Measurements from ENCODE around the gene IFI27L2.

Gene IFI27L2

GRCh38 chr14:94100847-94101246, 28.6 kb downstream of the IFI27L2 start:
- DNase-seq (ENCODE audit: low read depth in 2 of 2): no peak

DNA sequence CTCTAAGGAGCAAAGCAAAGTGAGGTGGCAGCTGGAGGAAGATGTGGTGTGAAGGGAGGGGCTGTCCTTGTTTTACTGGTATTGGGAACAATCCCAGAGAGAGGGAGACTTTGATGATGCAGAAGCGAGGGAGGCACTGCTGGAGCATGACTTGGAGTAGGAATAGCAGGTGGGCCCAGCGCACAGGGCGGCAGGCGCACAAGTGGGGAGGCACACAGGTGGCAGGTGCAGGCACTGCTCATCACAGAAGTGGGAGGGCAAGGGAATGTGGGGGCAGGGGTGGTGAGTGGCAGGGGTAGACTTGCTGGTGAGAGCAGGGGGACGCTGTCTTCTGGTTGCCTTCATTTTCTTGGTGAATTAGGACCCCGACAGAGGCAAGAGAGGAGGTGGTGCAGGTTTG, 30.4 kb downstream of the IFI27L2 start:
- DNase-seq (ENCODE audit: low read depth in 2 of 2): no peak

- DNase-seq (ENCODE audit: low read depth in 2 of 2): no peak
Observed at GRCh38 chr14:94098326-94098992, 30.9 kb downstream of the IFI27L2 start.

GRCh38 chr14:94097091-94097490, 32.3 kb downstream of the IFI27L2 start:
- DNase-seq (ENCODE audit: low read depth in 2 of 2): no peak

DNA sequence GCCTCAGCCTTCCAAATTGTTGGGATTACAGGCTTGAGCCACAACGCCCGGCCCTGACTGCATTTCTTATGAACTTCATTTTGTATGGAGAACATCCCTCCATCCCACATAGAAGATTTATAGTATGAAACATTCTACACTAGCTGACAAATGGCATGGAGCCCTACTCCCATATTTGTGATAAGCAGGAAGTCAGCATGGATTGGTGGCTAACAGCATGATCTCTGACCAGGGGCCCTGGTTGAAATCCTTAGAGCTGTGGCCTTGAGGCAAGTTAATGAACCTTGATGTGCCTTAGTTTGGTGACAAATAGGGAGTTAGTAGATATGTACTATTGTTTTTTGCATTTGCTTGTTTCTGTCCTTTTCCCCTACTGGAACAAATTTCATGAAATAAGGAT, 36.0 kb downstream of the IFI27L2 start:
- DNase-seq (ENCODE audit: low read depth in 2 of 2): no peak

- DNase-seq (ENCODE audit: low read depth in 2 of 2): no peak
Observed at GRCh38 chr14:94089479-94089878, 39.9 kb downstream of the IFI27L2 start.

GRCh38 chr14:94088516-94088915, 40.9 kb downstream of the IFI27L2 start:
- no peak for DNase-seq (ENCODE audit: low read depth in 2 of 2)

- no peak for DNase-seq (ENCODE audit: low read depth in 2 of 2)
Observed at GRCh38 chr14:94087891-94088290, 41.5 kb downstream of the IFI27L2 start.

DNA sequence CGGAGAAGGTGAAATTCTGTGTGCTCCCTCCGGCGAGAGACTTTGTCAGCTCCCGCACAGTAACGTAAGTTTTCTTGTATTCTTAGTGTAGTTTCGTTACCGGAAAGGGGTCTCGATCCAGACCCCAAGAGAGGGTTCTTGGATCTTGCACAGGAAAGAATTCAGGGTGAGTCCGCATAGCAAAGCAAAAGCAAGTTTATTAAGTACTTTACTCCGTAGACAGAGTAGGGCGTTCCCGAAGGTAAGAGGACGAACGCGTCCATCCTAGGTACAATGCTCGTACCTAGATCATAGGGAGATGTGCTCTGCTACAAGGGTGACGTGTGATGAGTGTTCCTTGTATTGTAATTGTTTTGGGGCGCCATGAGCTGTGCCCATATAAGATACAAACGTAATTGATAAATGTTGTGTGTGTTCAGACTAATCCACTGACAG, 48.0 kb downstream of the IFI27L2 start:
- DNase-seq (ENCODE audit: low read depth in 2 of 2): no peak

- peak; percentile 90 to 95 for DNase-seq (ENCODE audit: low read depth in 2 of 2)
Observed at GRCh38 chr14:94080621-94081385, 48.6 kb downstream of the IFI27L2 start, which contains the start of the genes DDX24 and IFI27L1. Gene DDX24, minus strand, starts transcription at chr14:94081202. Its CDS starts 1,460 bp downstream, at chr14:94079742. Gene IFI27L1, plus strand, starts transcription at chr14:94081310. Its CDS starts 15,628 bp downstream, at chr14:94096938.

GRCh38 chr14:94079891-94080620, 49.3 kb downstream of the IFI27L2 start:
- no peak for DNase-seq (ENCODE audit: low read depth in 2 of 2)

- DNase-seq (ENCODE audit: low read depth in 2 of 2): no peak
Observed at GRCh38 chr14:94077823-94078222, 51.6 kb downstream of the IFI27L2 start.

Measured in activated CD4-positive, alpha-beta T cell treated with anti-CD3 and anti-CD28 coated beads for 24 hours (primary cell).